ENCODE data around the gene RPS19BP1. TPM values are rescaled to one million over a fixed set of nuclear protein-coding genes. Genes with fewer than 3 reads are reported as not detected.
A peak's percentile ranks its signal among the peaks of the same experiment; 100 is the strongest.

RPS19BP1 gene
- total RNA-seq, 1 experiment from 2014 or later = 102 TPM

DNA sequence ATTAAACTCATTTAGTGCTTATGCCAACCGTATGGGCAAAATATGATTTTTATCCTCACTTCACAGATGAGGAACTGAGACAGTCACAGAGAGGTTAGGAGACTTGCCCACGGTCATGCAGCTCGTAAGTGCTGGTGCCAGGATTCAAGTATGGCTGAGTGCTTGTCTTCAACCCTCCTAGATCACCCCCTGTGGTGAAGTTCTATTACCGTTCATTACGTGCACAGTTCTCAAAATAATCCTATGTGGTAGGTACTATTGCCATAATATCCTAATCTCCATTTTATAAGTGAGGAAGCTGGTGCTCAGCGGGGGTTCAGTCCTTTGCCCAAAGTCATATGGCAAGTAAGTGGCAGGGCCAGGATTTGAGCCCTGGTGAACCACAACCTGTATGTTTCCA lies 28.9 kb downstream of the RPS19BP1 start:
- peaks cover 13% of the 10 kb centered on the region for H3K4me1 Mint-ChIP-seq
- ATAC-seq (no peak), DNase-seq (ENCODE audit: low spot score) (no peak)
- no peak overlapping the region for H3K27ac Mint-ChIP-seq
- ChIA-PET CTCF (interaction anchor here (1.1 to 4.8 kb wide), 4 partner anchors 10 to 32 kb away, joined by 3 to 41 read pairs (median 20); no protein-coding TSS in a partner anchor), POLR2A (interaction anchor here (1.0 kb wide), 1 partner anchor 16 kb away, joined by 3 read pairs; no protein-coding TSS in a partner anchor)
- peaks cover 45% of the 10 kb centered on the region for H3K36me3 Mint-ChIP-seq
- H3K27me3 Mint-ChIP-seq (ENCODE audit: low read depth) = peaks cover 89% of the 10 kb centered on the region
- TF ChIP-seq, protein P1, sequence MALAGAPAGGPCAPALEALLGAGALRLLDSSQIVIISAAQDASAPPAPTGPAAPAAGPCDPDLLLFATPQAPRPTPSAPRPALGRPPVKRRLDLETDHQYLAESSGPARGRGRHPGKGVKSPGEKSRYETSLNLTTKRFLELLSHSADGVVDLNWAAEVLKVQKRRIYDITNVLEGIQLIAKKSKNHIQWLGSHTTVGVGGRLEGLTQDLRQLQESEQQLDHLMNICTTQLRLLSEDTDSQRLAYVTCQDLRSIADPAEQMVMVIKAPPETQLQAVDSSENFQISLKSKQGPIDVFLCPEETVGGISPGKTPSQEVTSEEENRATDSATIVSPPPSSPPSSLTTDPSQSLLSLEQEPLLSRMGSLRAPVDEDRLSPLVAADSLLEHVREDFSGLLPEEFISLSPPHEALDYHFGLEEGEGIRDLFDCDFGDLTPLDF (CRISPR knock-in tag; IDR thresholded peaks at IDR 0.05) = no peak
- TF ChIP-seq ZNF317 (CRISPR knock-in tag; IDR thresholded peaks at IDR 0.05; ENCODE audit: borderline replicate concordance, low read depth) = no peak
- no peak for TF ChIP-seq SOX15 (CRISPR knock-in tag; IDR thresholded peaks at IDR 0.05)
- TF ChIP-seq MYBL2 (CRISPR knock-in tag; IDR thresholded peaks at IDR 0.05) = no peak
- TF ChIP-seq SMAD4 (CRISPR knock-in tag; IDR thresholded peaks at IDR 0.05) = no peak
- TF ChIP-seq, protein P2, sequence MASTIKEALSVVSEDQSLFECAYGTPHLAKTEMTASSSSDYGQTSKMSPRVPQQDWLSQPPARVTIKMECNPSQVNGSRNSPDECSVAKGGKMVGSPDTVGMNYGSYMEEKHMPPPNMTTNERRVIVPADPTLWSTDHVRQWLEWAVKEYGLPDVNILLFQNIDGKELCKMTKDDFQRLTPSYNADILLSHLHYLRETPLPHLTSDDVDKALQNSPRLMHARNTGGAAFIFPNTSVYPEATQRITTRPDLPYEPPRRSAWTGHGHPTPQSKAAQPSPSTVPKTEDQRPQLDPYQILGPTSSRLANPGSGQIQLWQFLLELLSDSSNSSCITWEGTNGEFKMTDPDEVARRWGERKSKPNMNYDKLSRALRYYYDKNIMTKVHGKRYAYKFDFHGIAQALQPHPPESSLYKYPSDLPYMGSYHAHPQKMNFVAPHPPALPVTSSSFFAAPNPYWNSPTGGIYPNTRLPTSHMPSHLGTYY (CRISPR knock-in tag; IDR thresholded peaks at IDR 0.05) = no peak
- TF ChIP-seq, protein P3, sequence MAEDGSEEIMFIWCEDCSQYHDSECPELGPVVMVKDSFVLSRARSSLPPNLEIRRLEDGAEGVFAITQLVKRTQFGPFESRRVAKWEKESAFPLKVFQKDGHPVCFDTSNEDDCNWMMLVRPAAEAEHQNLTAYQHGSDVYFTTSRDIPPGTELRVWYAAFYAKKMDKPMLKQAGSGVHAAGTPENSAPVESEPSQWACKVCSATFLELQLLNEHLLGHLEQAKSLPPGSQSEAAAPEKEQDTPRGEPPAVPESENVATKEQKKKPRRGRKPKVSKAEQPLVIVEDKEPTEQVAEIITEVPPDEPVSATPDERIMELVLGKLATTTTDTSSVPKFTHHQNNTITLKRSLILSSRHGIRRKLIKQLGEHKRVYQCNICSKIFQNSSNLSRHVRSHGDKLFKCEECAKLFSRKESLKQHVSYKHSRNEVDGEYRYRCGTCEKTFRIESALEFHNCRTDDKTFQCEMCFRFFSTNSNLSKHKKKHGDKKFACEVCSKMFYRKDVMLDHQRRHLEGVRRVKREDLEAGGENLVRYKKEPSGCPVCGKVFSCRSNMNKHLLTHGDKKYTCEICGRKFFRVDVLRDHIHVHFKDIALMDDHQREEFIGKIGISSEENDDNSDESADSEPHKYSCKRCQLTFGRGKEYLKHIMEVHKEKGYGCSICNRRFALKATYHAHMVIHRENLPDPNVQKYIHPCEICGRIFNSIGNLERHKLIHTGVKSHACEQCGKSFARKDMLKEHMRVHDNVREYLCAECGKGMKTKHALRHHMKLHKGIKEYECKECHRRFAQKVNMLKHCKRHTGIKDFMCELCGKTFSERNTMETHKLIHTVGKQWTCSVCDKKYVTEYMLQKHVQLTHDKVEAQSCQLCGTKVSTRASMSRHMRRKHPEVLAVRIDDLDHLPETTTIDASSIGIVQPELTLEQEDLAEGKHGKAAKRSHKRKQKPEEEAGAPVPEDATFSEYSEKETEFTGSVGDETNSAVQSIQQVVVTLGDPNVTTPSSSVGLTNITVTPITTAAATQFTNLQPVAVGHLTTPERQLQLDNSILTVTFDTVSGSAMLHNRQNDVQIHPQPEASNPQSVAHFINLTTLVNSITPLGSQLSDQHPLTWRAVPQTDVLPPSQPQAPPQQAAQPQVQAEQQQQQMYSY (CRISPR knock-in tag; IDR thresholded peaks at IDR 0.05) = no peak
- no peak for TF ChIP-seq CBFB (CRISPR knock-in tag; IDR thresholded peaks at IDR 0.05; ENCODE audit: low read depth)
- no peak for TF ChIP-seq NR2C2 (CRISPR knock-in tag; IDR thresholded peaks at IDR 0.05)
- TF ChIP-seq TEAD4 (CRISPR knock-in tag; IDR thresholded peaks at IDR 0.05) = no peak
- no peak for TF ChIP-seq KAT7 (CRISPR knock-in tag; IDR thresholded peaks at IDR 0.05; ENCODE audit: borderline replicate concordance)
- no peak for TF ChIP-seq ESRRA (CRISPR knock-in tag; IDR thresholded peaks at IDR 0.05; ENCODE audit: borderline replicate concordance)
- no peak for TF ChIP-seq JUN (CRISPR knock-in tag; IDR thresholded peaks at IDR 0.05)
- TF ChIP-seq MXD4 (CRISPR knock-in tag; IDR thresholded peaks at IDR 0.05; ENCODE audit: borderline replicate concordance) = no peak
- no peak for TF ChIP-seq ZNF396 (CRISPR knock-in tag; IDR thresholded peaks at IDR 0.05; ENCODE audit: borderline replicate concordance)
- TF ChIP-seq, protein P4, sequence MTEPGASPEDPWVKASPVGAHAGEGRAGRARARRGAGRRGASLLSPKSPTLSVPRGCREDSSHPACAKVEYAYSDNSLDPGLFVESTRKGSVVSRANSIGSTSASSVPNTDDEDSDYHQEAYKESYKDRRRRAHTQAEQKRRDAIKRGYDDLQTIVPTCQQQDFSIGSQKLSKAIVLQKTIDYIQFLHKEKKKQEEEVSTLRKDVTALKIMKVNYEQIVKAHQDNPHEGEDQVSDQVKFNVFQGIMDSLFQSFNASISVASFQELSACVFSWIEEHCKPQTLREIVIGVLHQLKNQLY (CRISPR knock-in tag; IDR thresholded peaks at IDR 0.05) = no peak
- TF ChIP-seq, protein P5, sequence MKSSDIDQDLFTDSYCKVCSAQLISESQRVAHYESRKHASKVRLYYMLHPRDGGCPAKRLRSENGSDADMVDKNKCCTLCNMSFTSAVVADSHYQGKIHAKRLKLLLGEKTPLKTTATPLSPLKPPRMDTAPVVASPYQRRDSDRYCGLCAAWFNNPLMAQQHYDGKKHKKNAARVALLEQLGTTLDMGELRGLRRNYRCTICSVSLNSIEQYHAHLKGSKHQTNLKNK (CRISPR knock-in tag; IDR thresholded peaks at IDR 0.05) = no peak
- no peaks in the 10 kb centered on the region for H3K9me3 Mint-ChIP-seq
- H3K4me3 Mint-ChIP-seq = peak overlapping the region; percentile 97

DNA sequence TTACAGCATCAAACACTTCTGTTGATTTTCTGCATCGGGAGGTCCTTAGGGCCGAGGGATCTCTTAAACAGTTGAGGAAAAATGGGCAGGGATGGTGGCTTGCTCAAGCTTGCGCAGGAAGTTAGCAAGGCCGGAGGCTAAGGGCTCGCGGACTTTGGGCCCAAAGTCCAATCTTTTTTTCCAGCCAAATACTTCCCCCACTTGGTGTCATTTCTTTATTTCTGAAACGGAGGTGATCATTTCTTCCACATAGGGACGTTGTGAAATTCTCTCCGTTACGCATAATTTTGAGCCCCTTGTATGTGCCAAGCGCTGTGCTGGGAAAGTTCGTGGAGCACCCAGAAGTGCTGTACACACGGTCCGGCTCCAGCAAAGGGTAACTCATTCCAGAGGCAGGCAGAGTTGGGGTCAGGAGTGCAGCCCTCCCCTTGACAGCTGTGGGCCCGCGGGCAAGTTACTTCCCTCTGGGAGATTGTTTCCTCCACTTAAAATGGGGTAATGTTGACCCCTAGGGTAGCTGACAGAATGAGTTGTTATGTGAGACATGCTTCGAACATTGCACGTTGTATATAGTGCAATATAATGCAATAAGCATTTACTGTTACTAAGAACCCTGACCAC lies 29.6 kb downstream of the RPS19BP1 start:
- peaks cover 89% of the 10 kb centered on the region for H3K27me3 Mint-ChIP-seq (ENCODE audit: low read depth)
- no peaks in the 10 kb centered on the region for H3K9me3 Mint-ChIP-seq
- H3K4me1 Mint-ChIP-seq = peaks cover 13% of the 10 kb centered on the region
- ChIA-PET CTCF (interaction anchor here (1.0 to 4.8 kb wide), 7 partner anchors 9 to 104 kb away, joined by 3 to 41 read pairs (median 10); partner anchors contain the start of gene TAB1), POLR2A (interaction anchor here (1.0 to 1.7 kb wide), 3 partner anchors 17 to 21 kb away, joined by 3 to 16 read pairs (median 8); partner anchors contain the start of gene ATF4)
- peaks cover 37% of the 10 kb centered on the region for H3K36me3 Mint-ChIP-seq
- DNase-seq (ENCODE audit: low spot score) (no peak), ATAC-seq (no peak)
- H3K4me3 Mint-ChIP-seq = peak overlapping the region; percentile 97
- H3K27ac Mint-ChIP-seq = no peak overlapping the region
- no peak for TF ChIP-seq GABPB1 (CRISPR knock-in tag; IDR thresholded peaks at IDR 0.05)
- TF ChIP-seq ZNF317 (CRISPR knock-in tag; IDR thresholded peaks at IDR 0.05; ENCODE audit: borderline replicate concordance, low read depth) = no peak
- TF ChIP-seq SMAD4 (CRISPR knock-in tag; IDR thresholded peaks at IDR 0.05) = no peak
- TF ChIP-seq FOXK1 (CRISPR knock-in tag; IDR thresholded peaks at IDR 0.05) = no peak
- TF ChIP-seq, protein P6, sequence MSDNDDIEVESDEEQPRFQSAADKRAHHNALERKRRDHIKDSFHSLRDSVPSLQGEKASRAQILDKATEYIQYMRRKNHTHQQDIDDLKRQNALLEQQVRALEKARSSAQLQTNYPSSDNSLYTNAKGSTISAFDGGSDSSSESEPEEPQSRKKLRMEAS (CRISPR knock-in tag; IDR thresholded peaks at IDR 0.05) = no peak
- TF ChIP-seq, protein P7, sequence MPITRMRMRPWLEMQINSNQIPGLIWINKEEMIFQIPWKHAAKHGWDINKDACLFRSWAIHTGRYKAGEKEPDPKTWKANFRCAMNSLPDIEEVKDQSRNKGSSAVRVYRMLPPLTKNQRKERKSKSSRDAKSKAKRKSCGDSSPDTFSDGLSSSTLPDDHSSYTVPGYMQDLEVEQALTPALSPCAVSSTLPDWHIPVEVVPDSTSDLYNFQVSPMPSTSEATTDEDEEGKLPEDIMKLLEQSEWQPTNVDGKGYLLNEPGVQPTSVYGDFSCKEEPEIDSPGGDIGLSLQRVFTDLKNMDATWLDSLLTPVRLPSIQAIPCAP (CRISPR knock-in tag; IDR thresholded peaks at IDR 0.05) = no peak
- no peak for TF ChIP-seq ZNF232 (CRISPR knock-in tag; IDR thresholded peaks at IDR 0.05)
- TF ChIP-seq, protein P8, sequence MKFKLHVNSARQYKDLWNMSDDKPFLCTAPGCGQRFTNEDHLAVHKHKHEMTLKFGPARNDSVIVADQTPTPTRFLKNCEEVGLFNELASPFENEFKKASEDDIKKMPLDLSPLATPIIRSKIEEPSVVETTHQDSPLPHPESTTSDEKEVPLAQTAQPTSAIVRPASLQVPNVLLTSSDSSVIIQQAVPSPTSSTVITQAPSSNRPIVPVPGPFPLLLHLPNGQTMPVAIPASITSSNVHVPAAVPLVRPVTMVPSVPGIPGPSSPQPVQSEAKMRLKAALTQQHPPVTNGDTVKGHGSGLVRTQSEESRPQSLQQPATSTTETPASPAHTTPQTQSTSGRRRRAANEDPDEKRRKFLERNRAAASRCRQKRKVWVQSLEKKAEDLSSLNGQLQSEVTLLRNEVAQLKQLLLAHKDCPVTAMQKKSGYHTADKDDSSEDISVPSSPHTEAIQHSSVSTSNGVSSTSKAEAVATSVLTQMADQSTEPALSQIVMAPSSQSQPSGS (CRISPR knock-in tag; IDR thresholded peaks at IDR 0.05; ENCODE audit: borderline replicate concordance, low read depth) = no peak

Measured in WTC11 (cell line).